Measurements from ENCODE around the gene SPINK1. TPM values are rescaled to one million over a fixed set of nuclear protein-coding genes. Genes with fewer than 3 reads are reported as not detected.

SPINK1 gene, protein sequence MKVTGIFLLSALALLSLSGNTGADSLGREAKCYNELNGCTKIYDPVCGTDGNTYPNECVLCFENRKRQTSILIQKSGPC
- total RNA-seq (over 10,000 TPM; 18,043 to 26,066 (median 20,523) TPM), polyA plus RNA-seq (over 10,000 TPM in 1 of 2 donors, 1,000 to 10,000 TPM in 1; 5,539 to 23,743 TPM)

DNA sequence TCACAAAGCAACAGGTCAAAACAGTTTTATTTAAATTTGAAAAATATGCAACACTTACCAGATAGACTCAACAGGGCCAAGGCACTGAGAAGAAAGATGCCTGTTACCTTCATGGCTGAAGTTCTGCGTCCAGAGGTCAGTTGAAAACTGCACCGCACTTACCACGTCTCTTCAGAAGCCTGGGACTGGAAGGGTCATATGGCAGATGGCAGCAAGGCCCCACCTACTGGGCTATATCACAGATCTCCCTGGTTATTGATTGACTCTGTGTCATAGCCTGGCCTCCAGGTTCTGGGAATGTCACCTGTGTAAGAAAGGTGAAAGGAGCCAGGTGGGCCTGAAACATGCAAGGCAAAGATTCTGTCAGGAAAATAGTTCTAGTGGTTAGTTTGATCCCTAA lies at the start of gene SPINK1:
SPINK1 (minus strand) TSS at position 207 of the 400 bp plus-strand sequence; CDS start at position 113, 94 bp downstream.
- 42 to 45% methylated on average over 3 of the region's 3 CpGs for WGBS, 2 donors
- intact Hi-C loops (cut with DNase I): no loop called here
- DNase-seq (peak; percentile 64 to 91 (median 88)), ATAC-seq (peak; percentile 61 to 78 (median 70)), FAIRE-seq (no peak)
- TF ChIP-seq, protein P1, sequence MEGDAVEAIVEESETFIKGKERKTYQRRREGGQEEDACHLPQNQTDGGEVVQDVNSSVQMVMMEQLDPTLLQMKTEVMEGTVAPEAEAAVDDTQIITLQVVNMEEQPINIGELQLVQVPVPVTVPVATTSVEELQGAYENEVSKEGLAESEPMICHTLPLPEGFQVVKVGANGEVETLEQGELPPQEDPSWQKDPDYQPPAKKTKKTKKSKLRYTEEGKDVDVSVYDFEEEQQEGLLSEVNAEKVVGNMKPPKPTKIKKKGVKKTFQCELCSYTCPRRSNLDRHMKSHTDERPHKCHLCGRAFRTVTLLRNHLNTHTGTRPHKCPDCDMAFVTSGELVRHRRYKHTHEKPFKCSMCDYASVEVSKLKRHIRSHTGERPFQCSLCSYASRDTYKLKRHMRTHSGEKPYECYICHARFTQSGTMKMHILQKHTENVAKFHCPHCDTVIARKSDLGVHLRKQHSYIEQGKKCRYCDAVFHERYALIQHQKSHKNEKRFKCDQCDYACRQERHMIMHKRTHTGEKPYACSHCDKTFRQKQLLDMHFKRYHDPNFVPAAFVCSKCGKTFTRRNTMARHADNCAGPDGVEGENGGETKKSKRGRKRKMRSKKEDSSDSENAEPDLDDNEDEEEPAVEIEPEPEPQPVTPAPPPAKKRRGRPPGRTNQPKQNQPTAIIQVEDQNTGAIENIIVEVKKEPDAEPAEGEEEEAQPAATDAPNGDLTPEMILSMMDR (IDR thresholded peaks at IDR 0.05): no peak
- Histone ChIP-seq H3K4me3 (peak within 1 kb of the TSS; percentile 24 to 53 (median 46)), H3K36me3 (peaks cover 0 to 36% (median 0%) of the 10 kb centered on the region in 3 donors), H3K4me1 (peaks cover 3 to 22% (median 9%) of the 10 kb centered on the region in 3 donors), H3K9me3 (no peaks in the 10 kb centered on the region), H3K27me3 (no peaks in the 10 kb centered on the region), H3K27ac (peak within 1 kb of the TSS; percentile 27 to 86 (median 82))

DNA sequence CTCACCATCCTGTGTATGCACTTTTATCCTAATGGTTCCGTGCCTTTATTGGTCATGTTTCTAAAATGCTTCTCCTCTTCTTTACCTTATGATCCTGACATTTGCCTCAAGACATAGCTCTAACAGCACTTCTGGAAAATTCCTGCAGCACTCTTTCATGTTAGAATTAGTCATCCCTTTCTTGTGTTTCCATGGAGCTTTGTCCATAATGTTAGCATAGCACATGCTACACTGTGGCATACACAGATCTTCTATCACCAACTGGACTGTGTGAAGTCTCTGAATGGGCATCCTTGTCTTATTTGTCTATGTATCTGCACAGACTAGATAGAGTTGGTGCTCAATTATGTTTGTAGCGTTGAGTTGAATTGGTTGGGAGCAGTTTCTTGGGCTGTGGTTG lies 49.0 kb upstream of the SPINK1 start:
- no peak overlapping the region for H3K27ac ChIP-seq
- H3K36me3 ChIP-seq: no peaks in the 10 kb centered on the region
- 91 to 98% methylated on average over 2 of the region's 2 CpGs for WGBS, 2 donors
- ATAC-seq: no peak
- no peak for FAIRE-seq
- TF ChIP-seq, protein P1 (IDR thresholded peaks at IDR 0.05): no peak
- no peak for DNase-seq
- H3K9me3 ChIP-seq: no peaks in the 10 kb centered on the region
- H3K27me3 ChIP-seq: no peaks in the 10 kb centered on the region
- intact Hi-C loops (cut with DNase I): no loop called here
- H3K4me3 ChIP-seq: no peak overlapping the region
- no peaks in the 10 kb centered on the region for H3K4me1 ChIP-seq

DNA sequence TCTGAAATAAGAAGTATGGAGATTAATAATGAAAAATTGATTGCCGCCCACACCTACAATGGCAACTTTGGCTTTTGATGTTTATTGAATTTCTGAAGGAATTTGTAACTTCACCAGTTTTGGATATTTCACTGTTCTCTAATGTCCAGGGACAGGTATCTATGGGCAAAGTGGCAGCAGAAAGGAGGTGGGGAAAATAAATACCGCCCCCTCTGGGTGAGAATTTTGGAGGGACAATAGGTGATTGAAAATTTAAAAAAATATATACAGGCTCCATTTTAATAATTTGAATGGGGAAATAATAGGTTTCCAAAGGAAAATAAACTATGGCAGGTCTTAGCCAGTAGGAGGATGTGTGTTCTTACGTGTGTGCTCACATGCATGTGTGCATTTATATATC lies 48.3 kb upstream of the SPINK1 start:
- no peak for ATAC-seq
- WGBS, 2 donors: 88 to 95% methylated on average over 3 of the region's 3 CpGs
- no peak for FAIRE-seq

DNA sequence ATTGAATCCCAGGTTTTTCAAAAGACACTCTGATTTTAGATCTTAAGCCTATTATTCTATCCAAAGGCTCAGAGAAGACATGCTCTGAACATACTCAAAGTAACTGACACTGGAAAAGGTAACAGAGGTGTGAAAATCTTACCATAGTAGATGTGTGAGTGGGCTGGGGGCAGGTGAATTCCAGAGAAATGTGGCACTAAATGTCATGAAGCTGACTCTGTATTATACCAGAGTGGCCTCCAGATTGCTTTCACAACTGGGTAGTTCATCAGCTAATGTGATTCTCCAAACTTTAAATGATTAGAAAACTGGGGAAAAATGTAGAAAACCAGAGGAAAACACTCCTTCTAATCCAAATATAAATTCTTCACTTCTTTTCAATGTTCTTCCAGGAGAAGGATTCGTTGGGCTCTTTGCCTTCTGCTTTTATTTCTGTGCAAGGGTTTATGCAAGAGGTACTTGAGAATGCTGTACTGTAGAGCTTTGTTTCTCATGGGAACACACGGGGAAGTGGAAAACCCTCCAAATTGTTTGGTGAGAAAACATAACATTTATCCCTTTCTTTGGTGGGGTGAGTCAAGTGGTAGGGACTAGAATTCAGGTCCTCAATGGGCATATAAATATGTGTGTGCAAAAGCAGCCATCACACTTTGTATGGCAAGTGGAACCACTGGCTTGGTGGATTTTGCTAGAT lies 46.7 kb upstream of the SPINK1 start, which contains the start of gene SCGB3A2:
SCGB3A2 (plus strand) TSS at position 646 of the 694 bp plus-strand sequence. CDS start 93 bp downstream, outside the sequence.
- Histone ChIP-seq H3K9me3 (no peaks in the 10 kb centered on the region), H3K4me1 (no peaks in the 10 kb centered on the region), H3K36me3 (no peaks in the 10 kb centered on the region), H3K27ac (no peak within 1 kb of the TSS), H3K27me3 (no peaks in the 10 kb centered on the region), H3K4me3 (no peak within 1 kb of the TSS)
- DNase-seq (no peak), FAIRE-seq (no peak), ATAC-seq (no peak)
- WGBS, 2 donors: 63 to 74% methylated on average over 2 of the region's 2 CpGs
- TF ChIP-seq, protein P1 (IDR thresholded peaks at IDR 0.05): no peak
- intact Hi-C loops (cut with DNase I): no loop called here

More for the DNA sequence above, 48.3 kb upstream of the SPINK1 start:
- Histone ChIP-seq H3K4me1 (no peaks in the 10 kb centered on the region), H3K27ac (no peak overlapping the region), H3K36me3 (no peaks in the 10 kb centered on the region), H3K9me3 (no peaks in the 10 kb centered on the region), H3K27me3 (no peaks in the 10 kb centered on the region), H3K4me3 (no peak overlapping the region)
- intact Hi-C loops (cut with DNase I): no loop called here
- TF ChIP-seq, protein P1 (IDR thresholded peaks at IDR 0.05): no peak
- DNase-seq: no peak

DNA sequence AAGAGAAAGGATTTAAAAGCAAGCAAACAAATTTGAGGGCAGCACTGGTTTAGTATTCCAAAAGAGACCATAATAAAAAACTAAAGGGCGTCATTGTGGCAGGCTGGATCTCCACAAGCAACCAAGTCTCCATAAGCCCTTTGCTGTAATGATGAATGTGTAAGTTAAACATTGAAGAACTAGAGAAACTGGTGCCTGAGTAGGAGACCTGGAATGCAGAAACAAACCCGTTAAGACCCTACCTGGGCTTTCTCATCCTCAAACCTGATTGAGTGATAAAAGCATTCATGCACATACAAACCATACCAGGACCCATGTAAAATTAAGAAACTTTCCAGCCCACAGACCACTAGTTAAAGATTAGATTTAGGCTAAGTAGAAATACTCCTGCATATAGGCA lies 45.2 kb upstream of the SPINK1 start:
- H3K4me1 ChIP-seq: no peaks in the 10 kb centered on the region
- H3K27me3 ChIP-seq: no peaks in the 10 kb centered on the region
- DNase-seq (no peak), FAIRE-seq (no peak), ATAC-seq (no peak)
- 49 to 60% methylated on average over 2 of the region's 2 CpGs for WGBS, 2 donors
- TF ChIP-seq, protein P1 (IDR thresholded peaks at IDR 0.05): no peak
- no peaks in the 10 kb centered on the region for H3K9me3 ChIP-seq
- intact Hi-C loops (cut with DNase I): no loop called here
- no peak overlapping the region for H3K4me3 ChIP-seq
- H3K27ac ChIP-seq: no peak overlapping the region
- H3K36me3 ChIP-seq: no peaks in the 10 kb centered on the region

Measured in pancreas (tissue), 10 donors.